Measurements from ENCODE around the gene IGSF22. TPM values are rescaled to one million over a fixed set of nuclear protein-coding genes. Genes with fewer than 3 reads are reported as not detected.

IGSF22 gene
- total and polyA plus RNA-seq, 2 of the 13 experiments (the other 11 are each of a cell fraction or from before 2014, with no cell fraction given) = not detected

DNA sequence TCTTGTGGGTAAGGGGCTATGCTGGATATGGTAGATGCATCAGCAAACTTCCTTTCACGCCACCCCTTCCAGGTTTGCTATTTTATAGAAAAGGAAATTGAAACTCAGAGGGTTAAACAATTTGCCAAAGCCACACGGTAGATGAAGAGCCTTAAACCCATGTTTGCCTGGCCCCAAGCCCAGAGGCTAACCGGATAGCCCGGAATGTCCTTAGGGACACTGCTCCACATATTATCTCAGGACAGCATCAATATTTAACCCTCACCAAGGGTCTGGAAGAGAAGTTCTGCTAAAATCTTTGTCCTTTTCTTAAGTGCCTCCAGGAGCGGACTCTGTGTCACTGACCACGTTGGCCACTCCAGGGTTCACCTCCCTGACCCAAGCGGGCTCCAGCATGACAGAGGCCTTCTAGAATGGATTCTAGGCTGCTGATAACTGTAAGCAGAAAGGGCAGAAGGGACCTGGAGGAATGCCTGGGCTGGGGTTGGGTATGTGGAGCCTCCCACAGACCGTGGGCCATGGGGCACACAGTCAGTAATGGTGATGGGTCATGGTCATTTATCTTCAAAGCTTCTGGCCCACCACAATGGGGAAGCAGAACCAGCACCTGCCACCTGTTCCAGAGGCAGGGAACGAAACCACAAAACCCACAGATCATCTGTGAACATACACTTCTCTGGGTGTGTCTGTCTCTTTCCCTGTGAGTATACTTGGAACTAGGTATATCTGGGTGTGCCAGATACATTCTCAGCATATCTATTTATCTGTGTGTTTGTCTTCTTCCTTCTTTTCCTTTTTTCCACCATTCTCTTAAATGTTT lies 32.8 kb downstream of the IGSF22 start:
- 27% methylated on average over 7 of the region's 9 CpGs for WGBS (ENCODE audit: low lambda C conversion rate)
- POLR2A ChIA-PET = no interaction called here
- no peak for FAIRE-seq
- BruUV-seq (replicated peaks) = no TSS peak
- no peak for DNase-seq (ENCODE audit: low spot score)
- no peak overlapping the region for H3K27ac ChIP-seq (ENCODE audit: extremely low read length, insufficient read depth, low read length)
- CTCF ChIA-PET (ENCODE audit: low intra/inter-chr PET ratio, low total read pairs) = no interaction called here
- no peaks in the 10 kb centered on the region for H4K20me1 ChIP-seq (ENCODE audit: insufficient read depth, low read length)
- intact Hi-C loops (cut with micrococcal nuclease; ENCODE audit: unreplicated experiment) (no loop called here), in situ Hi-C loops (cut with HindIII; ENCODE audit: extremely low pct_ligation_motif_present, low pct_unique_long_range_greater_than_20kb) (no loop called here)
- no peaks in the 10 kb centered on the region for H3K79me2 ChIP-seq (ENCODE audit: insufficient read depth, low read length)
- no peak for TF ChIP-seq THYN1 (CRISPR knock-in tag; IDR thresholded peaks at IDR 0.05; ENCODE audit: borderline replicate concordance, low read depth)
- no peak for TF ChIP-seq DZIP1 (CRISPR knock-in tag; IDR thresholded peaks at IDR 0.05)
- TF ChIP-seq, protein P1, sequence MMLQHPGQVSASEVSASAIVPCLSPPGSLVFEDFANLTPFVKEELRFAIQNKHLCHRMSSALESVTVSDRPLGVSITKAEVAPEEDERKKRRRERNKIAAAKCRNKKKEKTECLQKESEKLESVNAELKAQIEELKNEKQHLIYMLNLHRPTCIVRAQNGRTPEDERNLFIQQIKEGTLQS (CRISPR knock-in tag; IDR thresholded peaks at IDR 0.05) = no peak
- no peak for TF ChIP-seq ZNF225 (CRISPR knock-in tag; IDR thresholded peaks at IDR 0.05)
- TF ChIP-seq ZNF407 (CRISPR knock-in tag; IDR thresholded peaks at IDR 0.05; ENCODE audit: not compliant biosample characterization) = no peak
- no peak for TF ChIP-seq ZNF782 (CRISPR knock-in tag; IDR thresholded peaks at IDR 0.05; ENCODE audit: borderline replicate concordance)
- no peak for TF ChIP-seq GABPA (IDR thresholded peaks at IDR 0.05; ENCODE audit: low read depth, low read length)
- TF ChIP-seq GABPA (CRISPR knock-in tag; IDR thresholded peaks at IDR 0.05; ENCODE audit: low read depth) = no peak
- peaks cover 3% of the 10 kb centered on the region for H3K4me1 ChIP-seq (ENCODE audit: insufficient read depth, low read length)
- no peak overlapping the region for H3K4me3 ChIP-seq (replicated peaks in 1 of 3; ENCODE audit: insufficient read depth in 1 of 3, low read depth in 2 of 3, low read length in 3 of 3)
- H3K27me3 ChIP-seq (ENCODE audit: control insufficient read depth in 1 of 2, insufficient read depth in 2 of 2, low read length in 2 of 2) = peaks cover 2 to 9% of the 10 kb centered on the region in 2 experiments; a peak in 1 of 5 replicates
- ATAC-seq = no peak
- no peak overlapping the region for H2AFZ ChIP-seq (ENCODE audit: low read length)
- H3K36me3 ChIP-seq (replicated peaks in 1 of 2; ENCODE audit: control insufficient read depth in 1 of 2, insufficient read depth in 2 of 2, low read length in 2 of 2) = no peaks in the 10 kb centered on the region
- H3K4me2 ChIP-seq (ENCODE audit: low read depth, low read length) = no peak overlapping the region
- H3K9ac ChIP-seq (ENCODE audit: insufficient read depth, low read depth, low read length) = no peak overlapping the region
- no peaks in the 10 kb centered on the region for H3K9me3 ChIP-seq (ENCODE audit: low read length)

Measured in HepG2 (cell line).